ENCODE data around the gene NMU.

NMU gene

GRCh38 chr4:55675196-55675793 is 39.2 kb upstream of the NMU start:
- no peak for TF ChIP-seq BACH2 (CRISPR knock-in tag; IDR thresholded peaks at IDR 0.05; ENCODE audit: borderline replicate concordance)
- no peak for TF ChIP-seq ARNTL (CRISPR knock-in tag; IDR thresholded peaks at IDR 0.05; ENCODE audit: borderline replicate concordance, low read depth)
- TF ChIP-seq, protein P1, sequence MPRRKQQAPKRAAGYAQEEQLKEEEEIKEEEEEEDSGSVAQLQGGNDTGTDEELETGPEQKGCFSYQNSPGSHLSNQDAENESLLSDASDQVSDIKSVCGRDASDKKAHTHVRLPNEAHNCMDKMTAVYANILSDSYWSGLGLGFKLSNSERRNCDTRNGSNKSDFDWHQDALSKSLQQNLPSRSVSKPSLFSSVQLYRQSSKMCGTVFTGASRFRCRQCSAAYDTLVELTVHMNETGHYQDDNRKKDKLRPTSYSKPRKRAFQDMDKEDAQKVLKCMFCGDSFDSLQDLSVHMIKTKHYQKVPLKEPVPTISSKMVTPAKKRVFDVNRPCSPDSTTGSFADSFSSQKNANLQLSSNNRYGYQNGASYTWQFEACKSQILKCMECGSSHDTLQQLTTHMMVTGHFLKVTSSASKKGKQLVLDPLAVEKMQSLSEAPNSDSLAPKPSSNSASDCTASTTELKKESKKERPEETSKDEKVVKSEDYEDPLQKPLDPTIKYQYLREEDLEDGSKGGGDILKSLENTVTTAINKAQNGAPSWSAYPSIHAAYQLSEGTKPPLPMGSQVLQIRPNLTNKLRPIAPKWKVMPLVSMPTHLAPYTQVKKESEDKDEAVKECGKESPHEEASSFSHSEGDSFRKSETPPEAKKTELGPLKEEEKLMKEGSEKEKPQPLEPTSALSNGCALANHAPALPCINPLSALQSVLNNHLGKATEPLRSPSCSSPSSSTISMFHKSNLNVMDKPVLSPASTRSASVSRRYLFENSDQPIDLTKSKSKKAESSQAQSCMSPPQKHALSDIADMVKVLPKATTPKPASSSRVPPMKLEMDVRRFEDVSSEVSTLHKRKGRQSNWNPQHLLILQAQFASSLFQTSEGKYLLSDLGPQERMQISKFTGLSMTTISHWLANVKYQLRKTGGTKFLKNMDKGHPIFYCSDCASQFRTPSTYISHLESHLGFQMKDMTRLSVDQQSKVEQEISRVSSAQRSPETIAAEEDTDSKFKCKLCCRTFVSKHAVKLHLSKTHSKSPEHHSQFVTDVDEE (CRISPR knock-in tag; IDR thresholded peaks at IDR 0.05): no peak
- TF ChIP-seq PPARA (CRISPR knock-in tag; IDR thresholded peaks at IDR 0.05; ENCODE audit: borderline replicate concordance): no peak
- TF ChIP-seq CREB5 (CRISPR knock-in tag; IDR thresholded peaks at IDR 0.05; ENCODE audit: low read depth): no peak
- no peak for TF ChIP-seq RARB (CRISPR knock-in tag; IDR thresholded peaks at IDR 0.05)
- ATAC-seq: no peak

DNA sequence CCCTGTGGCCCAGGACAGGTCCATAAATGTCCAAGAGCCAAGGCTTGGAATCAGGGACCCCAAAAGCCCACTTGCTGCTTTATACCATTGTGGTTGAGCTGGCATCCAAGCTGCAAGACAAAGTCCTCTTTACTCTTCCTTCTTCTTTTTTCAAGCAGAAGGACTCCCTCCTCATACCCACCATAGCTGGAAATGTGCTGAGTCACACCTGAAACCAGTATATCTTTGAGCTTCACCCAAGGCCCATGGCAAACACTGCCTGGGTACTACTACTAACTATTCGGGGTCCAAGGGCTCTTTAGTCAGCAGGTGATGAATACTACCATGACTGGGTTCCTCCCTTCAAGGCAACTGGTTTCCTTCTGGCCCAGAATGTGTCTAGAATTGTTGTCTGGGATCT is 37.3 kb upstream of the NMU start:
- no peak for ATAC-seq
- TF ChIP-seq PPARA (CRISPR knock-in tag; IDR thresholded peaks at IDR 0.05; ENCODE audit: borderline replicate concordance): no peak

DNA sequence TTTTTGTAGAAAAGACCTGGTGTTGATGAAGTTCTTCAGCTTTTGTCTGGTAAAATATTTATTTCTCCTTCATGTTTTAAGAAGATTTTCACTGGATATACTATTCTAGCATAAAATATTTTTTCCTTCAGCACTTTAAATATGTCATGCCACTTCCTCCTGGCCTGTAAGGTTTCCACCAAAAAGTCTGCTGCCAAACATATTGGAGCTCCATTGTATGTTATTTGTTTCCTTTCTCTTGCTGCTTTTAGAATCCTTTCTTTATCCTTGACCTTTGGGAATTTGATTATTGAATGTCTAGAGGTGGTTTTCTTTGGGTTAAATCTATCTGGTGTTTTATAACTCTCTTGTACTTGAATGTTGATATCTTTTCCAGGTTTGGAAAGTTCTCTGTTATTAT is 35.6 kb upstream of the NMU start:
- TF ChIP-seq PATZ1 (CRISPR knock-in tag; IDR thresholded peaks at IDR 0.05; ENCODE audit: borderline replicate concordance): no peak
- TF ChIP-seq CSRNP3 (CRISPR knock-in tag; IDR thresholded peaks at IDR 0.05): no peak
- no peak for TF ChIP-seq ZNF565 (CRISPR knock-in tag; conservative IDR thresholded peaks at IDR 0.05; ENCODE audit: low read depth)
- TF ChIP-seq SNAI2 (CRISPR knock-in tag; IDR thresholded peaks at IDR 0.05): no peak
- no peak for TF ChIP-seq OSR1 (CRISPR knock-in tag; IDR thresholded peaks at IDR 0.05)
- no peak for TF ChIP-seq PPARA (CRISPR knock-in tag; IDR thresholded peaks at IDR 0.05; ENCODE audit: borderline replicate concordance)
- no peak for TF ChIP-seq ARNTL (CRISPR knock-in tag; IDR thresholded peaks at IDR 0.05; ENCODE audit: borderline replicate concordance, low read depth)
- TF ChIP-seq ESRRG (CRISPR knock-in tag; IDR thresholded peaks at IDR 0.05): no peak
- TF ChIP-seq, protein P1 (CRISPR knock-in tag; IDR thresholded peaks at IDR 0.05): no peak
- no peak for TF ChIP-seq TCF4 (CRISPR knock-in tag; IDR thresholded peaks at IDR 0.05; ENCODE audit: borderline replicate concordance)
- no peak for TF ChIP-seq ZNF70 (CRISPR knock-in tag; IDR thresholded peaks at IDR 0.05)
- TF ChIP-seq TOX (CRISPR knock-in tag; IDR thresholded peaks at IDR 0.05; ENCODE audit: borderline replicate concordance): no peak
- ATAC-seq: no peak

DNA sequence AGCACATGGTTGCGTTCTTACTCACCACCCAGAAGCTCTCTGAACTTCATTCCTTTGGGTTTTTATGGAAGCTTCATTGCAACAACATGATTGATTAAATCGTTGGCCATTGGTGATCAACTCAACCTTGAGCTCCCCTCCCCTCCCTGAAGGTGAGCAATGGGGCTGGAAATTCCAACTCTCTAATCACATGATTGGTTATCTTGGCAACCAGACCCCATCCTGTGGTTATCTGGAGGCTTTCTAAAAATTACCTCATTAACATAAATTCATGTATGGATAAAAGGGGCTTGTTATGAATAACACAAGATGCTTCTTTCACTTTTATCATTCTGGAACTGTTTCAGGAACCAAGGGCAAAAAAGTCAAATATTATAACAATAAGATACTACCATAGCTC is 34.6 kb upstream of the NMU start:
- no peak for ATAC-seq
- TF ChIP-seq ZNF8 (CRISPR knock-in tag; IDR thresholded peaks at IDR 0.05) (no peak), PPARA (CRISPR knock-in tag; IDR thresholded peaks at IDR 0.05; ENCODE audit: borderline replicate concordance) (no peak), BACH2 (CRISPR knock-in tag; IDR thresholded peaks at IDR 0.05; ENCODE audit: borderline replicate concordance) (no peak), GLIS3 (CRISPR knock-in tag; IDR thresholded peaks at IDR 0.05) (no peak), ZC3H10 (CRISPR knock-in tag; IDR thresholded peaks at IDR 0.05) (no peak), ZFP30 (CRISPR knock-in tag; IDR thresholded peaks at IDR 0.05) (no peak), POU6F1 (CRISPR knock-in tag; IDR thresholded peaks at IDR 0.05; ENCODE audit: borderline replicate concordance, low read depth) (no peak), ARNTL (CRISPR knock-in tag; IDR thresholded peaks at IDR 0.05; ENCODE audit: borderline replicate concordance, low read depth) (no peak), OSR1 (CRISPR knock-in tag; IDR thresholded peaks at IDR 0.05) (no peak), ZNF565 (CRISPR knock-in tag; conservative IDR thresholded peaks at IDR 0.05; ENCODE audit: low read depth) (no peak)
- TF ChIP-seq, protein P1 (CRISPR knock-in tag; IDR thresholded peaks at IDR 0.05): no peak
